Testis (tissue), 3 donors: Measurements from ENCODE around the gene GRIK4. TPM values are rescaled to one million over a fixed set of nuclear protein-coding genes. Genes with fewer than 3 reads are reported as not detected.

ENCODE experiments used
- DNase-seq: peaks from one replicate; pipeline ENCODE4 v3.0.0-alpha.2; 2019
- H3K27ac ChIP-seq, 2 donors: fragments of 200-600 bp; sonication (generic); one replicate each; pipeline ENCODE4 v1.5.1; 2019
- H3K27me3 ChIP-seq: fragments of 200-600 bp; sonication (generic); one replicate; pipeline ENCODE4 v1.5.1; 2019
- H3K36me3 ChIP-seq: fragments of 200-600 bp; sonication (generic); one replicate; pipeline ENCODE4 v1.5.1; 2017; ENCODE audit warnings: low read depth; ENCODE audit errors: missing control alignments
- H3K4me1 ChIP-seq: fragments of 200-600 bp; sonication (generic); one replicate; pipeline ENCODE4 v1.5.1; 2019
- H3K4me3 ChIP-seq, 2 donors: fragments of 200-600 bp; sonication (generic); one replicate each; pipeline ENCODE4 v1.5.1; 2017 to 2019
- H3K9me3 ChIP-seq: fragments of 200-600 bp; sonication (generic); one replicate; pipeline ENCODE4 v1.5.1; 2017
- POLR2A ChIP-seq: fragments of 450-650 bp; IDR thresholded peaks from one replicate; pipeline ENCODE4 v1.6.1; 2017; ENCODE audit warnings: antibody characterized with exemption, mild to moderate bottlenecking, moderate library complexity
- WGBS, 2 donors: methylation state at CpG; one replicate each; pipeline ENCODE4 v1.1.5; 2018; 5-methylcytosine and 5-hydroxymethylcytosine counted together
- intact Hi-C: fragments of 100-400 bp; cut with DNase I; formaldehyde crosslinking; loops from one replicate; pipeline ENCODE4 v1.15.1; 2023; ENCODE audit warnings: low total_unique reads
- polyA plus RNA-seq: library from polyadenylated mRNA; stranded (reverse); fragments of 350-450 nt; fragmentation: Illumina TruSeq; extraction: RNeasy Lipid Tissue Mini Kit (QIAGEN cat#74804); gene quantifications from one replicate; pipeline ENCODE4 v1.2.3, GENCODE V29; 2014; ENCODE audit warnings: low read depth, low replicate concordance; ENCODE audit not compliant: insufficient read depth
- total RNA-seq, 2 donors: library from RNA; depleted of rRNA; stranded (reverse); fragments of >200 nt; gene quantifications; one replicate each; pipeline ENCODE4 v1.2.3, GENCODE V29; 2016
- TF ChIP-seq, protein P1 (sequence below), 3 experiments: fragments of 450-650 bp in 2 of 3; fragments of 200-600 bp in 1 of 3; sonication (generic) in 1 of 3; IDR thresholded peaks; one replicate each; pipeline ENCODE4 v1.5.1; 2016 to 2019; ENCODE audit warnings: antibody characterized with exemption in 3 of 3, mild to moderate bottlenecking in 2 of 3, moderate library complexity in 1 of 3

GRIK4 gene
- total and polyA plus RNA-seq, 3 donors from 2014 or later, result 2.6 to 3.0 (median 2.6) TPM

DNA sequence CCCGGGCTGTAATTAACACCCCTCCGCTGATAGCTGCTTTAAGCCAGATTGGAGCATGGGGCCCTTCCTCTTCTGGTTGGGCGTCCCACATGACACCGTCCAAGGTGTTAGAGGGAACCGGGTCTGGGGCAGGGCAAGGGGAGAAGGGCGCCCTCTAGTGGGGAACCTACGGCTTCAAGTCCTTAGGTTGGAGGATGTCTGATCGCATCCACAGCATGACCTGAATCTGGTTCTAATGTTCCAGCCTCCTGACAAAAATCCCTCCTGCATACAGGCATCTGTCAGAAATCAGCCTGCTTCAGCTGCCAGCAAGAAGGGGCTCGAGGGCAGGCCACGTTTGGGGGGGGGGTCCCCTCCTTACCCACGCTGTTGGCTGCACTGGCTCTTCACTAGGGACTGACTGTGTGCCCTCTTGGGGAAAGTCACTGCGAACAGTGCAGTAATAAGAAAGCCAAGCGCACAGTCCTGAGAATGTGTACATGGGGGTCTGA, 418.2 kb downstream of the GRIK4 start:
- TF ChIP-seq, protein P1, sequence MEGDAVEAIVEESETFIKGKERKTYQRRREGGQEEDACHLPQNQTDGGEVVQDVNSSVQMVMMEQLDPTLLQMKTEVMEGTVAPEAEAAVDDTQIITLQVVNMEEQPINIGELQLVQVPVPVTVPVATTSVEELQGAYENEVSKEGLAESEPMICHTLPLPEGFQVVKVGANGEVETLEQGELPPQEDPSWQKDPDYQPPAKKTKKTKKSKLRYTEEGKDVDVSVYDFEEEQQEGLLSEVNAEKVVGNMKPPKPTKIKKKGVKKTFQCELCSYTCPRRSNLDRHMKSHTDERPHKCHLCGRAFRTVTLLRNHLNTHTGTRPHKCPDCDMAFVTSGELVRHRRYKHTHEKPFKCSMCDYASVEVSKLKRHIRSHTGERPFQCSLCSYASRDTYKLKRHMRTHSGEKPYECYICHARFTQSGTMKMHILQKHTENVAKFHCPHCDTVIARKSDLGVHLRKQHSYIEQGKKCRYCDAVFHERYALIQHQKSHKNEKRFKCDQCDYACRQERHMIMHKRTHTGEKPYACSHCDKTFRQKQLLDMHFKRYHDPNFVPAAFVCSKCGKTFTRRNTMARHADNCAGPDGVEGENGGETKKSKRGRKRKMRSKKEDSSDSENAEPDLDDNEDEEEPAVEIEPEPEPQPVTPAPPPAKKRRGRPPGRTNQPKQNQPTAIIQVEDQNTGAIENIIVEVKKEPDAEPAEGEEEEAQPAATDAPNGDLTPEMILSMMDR (IDR thresholded peaks at IDR 0.05), result peak in 2 of 3 experiments; percentile 30 to 63
- TF ChIP-seq POLR2A, result no peak
- Histone ChIP-seq H3K4me3 (no peak overlapping the region), H3K27me3 (no peaks in the 10 kb centered on the region), H3K27ac (no peak overlapping the region), H3K36me3 (no peaks in the 10 kb centered on the region), H3K9me3 (no peaks in the 10 kb centered on the region), H3K4me1 (no peaks in the 10 kb centered on the region)
- intact Hi-C loops, result no loop called here
- 38 to 41% methylated on average over 11 to 13 of the region's 13 CpGs for WGBS, 2 donors
- peak; percentile 67 for DNase-seq

DNA sequence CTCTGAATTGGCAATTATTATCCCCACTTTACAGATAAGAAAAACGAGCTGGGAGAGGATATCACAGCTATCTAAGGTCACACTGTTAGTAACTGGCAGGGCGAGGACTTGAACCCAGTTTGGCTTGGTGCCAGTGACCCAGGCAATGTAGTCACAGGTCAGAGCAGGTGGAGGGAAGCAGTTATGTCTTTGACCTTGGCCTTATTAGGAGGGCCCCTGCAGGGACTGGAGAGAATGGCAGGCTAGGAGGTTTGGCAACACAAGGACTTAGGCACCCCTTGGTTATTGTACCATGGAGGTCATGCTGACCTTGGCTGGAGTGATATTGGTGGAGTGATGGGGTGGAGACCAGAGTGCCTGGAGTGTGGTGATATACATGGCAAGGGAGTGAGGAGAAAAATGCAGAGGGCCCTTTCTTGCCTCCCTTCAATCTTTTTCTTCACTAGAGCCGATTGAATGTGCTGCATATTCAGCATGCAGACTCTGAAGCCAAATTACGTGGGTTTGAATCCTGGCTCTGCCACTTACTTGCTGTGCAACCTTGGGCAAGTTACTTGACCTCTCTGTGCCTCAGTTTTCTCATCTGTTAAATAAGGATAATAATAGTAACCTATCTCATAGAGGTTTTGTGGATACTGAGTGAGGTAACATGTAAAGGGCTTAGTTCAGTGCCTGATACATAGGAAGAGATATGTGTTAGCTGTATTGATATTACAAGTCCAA, 419.7 kb downstream of the GRIK4 start:
- 68 to 82% methylated on average over 4 of the region's 4 CpGs for WGBS, 2 donors
- TF ChIP-seq, protein P1 (IDR thresholded peaks at IDR 0.05), result no peak
- no peak for TF ChIP-seq POLR2A
- intact Hi-C loops, result no loop called here
- Histone ChIP-seq H3K9me3 (no peaks in the 10 kb centered on the region), H3K4me3 (no peak overlapping the region), H3K27me3 (no peaks in the 10 kb centered on the region), H3K36me3 (no peaks in the 10 kb centered on the region), H3K27ac (no peak overlapping the region), H3K4me1 (no peaks in the 10 kb centered on the region)
- DNase-seq, result no peak

DNA sequence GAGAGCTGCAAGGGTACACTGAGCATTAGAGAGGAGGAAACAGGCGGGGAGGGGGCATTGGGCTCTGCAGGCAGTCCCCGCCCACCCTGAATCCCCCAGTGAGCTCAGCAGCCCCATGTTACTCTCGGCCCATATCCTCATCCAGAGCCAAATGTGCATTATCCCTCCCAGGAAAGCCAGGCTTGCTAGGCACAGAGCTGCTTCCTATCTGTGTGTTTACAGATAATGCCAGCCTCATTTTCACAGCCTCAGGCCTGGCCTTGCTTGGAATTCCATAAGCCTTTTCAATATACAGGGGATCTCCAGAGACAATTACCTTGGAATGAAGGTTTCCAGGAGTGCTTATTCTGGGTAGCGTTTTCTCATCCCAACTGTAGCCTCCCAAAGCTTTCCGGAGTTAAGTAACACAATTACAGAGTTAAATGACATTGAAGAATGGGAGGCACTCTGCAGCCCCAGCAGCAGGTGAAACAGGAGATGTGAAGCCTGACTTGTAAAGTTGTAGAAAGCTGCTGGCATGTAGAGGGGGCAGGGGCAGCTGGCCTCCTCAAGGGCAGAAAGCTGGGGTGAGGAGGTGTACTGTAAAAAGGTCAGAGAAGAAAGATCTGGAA, 420.9 kb downstream of the GRIK4 start:
- intact Hi-C loops, result no loop called here
- H3K27ac ChIP-seq, result no peak overlapping the region
- no peaks in the 10 kb centered on the region for H3K4me1 ChIP-seq
- no peak for DNase-seq
- 81 to 82% methylated on average over 5 of the region's 5 CpGs for WGBS, 2 donors
- no peaks in the 10 kb centered on the region for H3K9me3 ChIP-seq
- no peaks in the 10 kb centered on the region for H3K36me3 ChIP-seq
- no peaks in the 10 kb centered on the region for H3K27me3 ChIP-seq
- TF ChIP-seq, protein P1 (IDR thresholded peaks at IDR 0.05), result no peak
- no peak for TF ChIP-seq POLR2A
- H3K4me3 ChIP-seq, result no peak overlapping the region

DNA sequence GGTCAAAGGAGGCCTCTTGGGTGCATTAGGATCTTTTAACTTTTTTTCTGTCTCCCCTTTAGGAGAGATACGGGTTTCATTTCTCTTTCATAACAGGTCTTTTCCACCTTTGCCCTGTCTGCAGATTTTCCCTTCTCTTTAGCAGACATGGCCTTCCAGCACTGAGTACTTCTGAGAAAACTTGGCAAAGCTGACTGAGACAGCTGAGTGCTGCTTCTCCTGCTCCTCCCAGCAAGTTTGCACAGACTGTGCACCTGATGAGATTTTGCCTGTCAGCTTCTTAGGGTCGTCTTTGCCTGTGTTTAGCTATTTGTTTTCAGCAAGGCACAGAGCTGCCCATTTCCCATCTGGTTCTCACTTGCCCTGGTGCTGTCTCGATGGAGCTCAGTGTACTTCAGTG, 424.8 kb downstream of the GRIK4 start:
- TF ChIP-seq POLR2A, result no peak
- TF ChIP-seq, protein P1 (IDR thresholded peaks at IDR 0.05), result no peak
- Histone ChIP-seq H3K9me3 (no peaks in the 10 kb centered on the region), H3K36me3 (no peaks in the 10 kb centered on the region), H3K4me3 (no peak overlapping the region), H3K27ac (no peak overlapping the region), H3K4me1 (no peaks in the 10 kb centered on the region), H3K27me3 (no peaks in the 10 kb centered on the region)
- no peak for DNase-seq
- WGBS, 2 donors, result 61 to 67% methylated on average over 3 of the region's 3 CpGs
- intact Hi-C loops, result no loop called here
